Measurements from ENCODE around the gene COQ3. TPM values are rescaled to one million over a fixed set of nuclear protein-coding genes. Genes with fewer than 3 reads are reported as not detected.

The COQ3 gene, protein sequence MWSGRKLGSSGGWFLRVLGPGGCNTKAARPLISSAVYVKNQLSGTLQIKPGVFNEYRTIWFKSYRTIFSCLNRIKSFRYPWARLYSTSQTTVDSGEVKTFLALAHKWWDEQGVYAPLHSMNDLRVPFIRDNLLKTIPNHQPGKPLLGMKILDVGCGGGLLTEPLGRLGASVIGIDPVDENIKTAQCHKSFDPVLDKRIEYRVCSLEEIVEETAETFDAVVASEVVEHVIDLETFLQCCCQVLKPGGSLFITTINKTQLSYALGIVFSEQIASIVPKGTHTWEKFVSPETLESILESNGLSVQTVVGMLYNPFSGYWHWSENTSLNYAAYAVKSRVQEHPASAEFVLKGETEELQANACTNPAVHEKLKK
- total RNA-seq, result 3.3 and 11.3 TPM in 2 replicates

GRCh38 chr6:99393698-99394531 lies at the start of gene COQ3:
Gene COQ3 (minus strand): TSS chr6:99394195. CDS start chr6:99394179, 16 bp downstream.

DNA sequence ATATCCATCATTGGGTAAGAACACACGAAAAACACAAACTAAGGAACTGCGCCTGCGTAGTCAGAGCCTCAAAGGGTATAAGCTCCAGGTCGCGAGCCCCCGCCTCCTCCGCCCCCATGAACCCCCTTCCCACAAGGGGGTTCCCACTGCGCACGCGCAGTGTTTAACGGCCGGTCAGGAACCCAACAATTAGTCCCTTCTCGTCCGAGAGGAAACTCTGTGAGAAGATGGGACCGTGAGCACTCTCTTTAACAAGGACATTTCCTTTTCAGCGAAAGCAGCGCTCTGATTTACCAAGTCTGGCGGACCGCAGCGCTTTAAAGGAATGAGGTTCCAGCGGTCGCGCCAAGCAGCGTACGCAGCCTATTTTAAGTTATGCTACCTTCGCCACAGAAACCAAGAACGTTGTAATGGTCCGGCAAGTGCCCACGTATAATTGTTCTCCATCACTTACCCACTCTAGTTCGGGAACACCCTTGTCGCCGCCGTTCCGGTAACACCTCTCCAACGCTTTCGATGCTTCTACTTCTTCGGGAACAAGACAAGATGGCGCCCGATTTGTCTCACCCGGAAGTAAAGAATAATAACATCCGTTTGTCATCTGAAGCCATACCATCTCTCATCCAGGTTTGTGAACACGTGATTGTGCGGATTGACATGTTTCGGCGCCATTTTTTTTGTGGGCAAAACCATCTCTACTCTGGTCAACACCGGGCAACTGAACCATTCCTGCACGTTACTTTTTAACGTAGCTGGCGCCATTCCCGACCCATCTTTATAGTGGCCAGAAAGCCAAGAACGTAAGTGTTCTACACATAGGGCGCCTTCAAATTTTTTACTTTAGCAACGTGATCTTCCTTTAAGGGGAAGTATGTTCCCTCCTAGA lies 31.0 kb upstream of the COQ3 start, which contains the start of gene PNISR:
TSS of gene PNISR (minus strand) at position 548 of the 886 bp plus-strand sequence. CDS start 10,649 bp downstream, outside the sequence.

GRCh38 chr6:99349171-99350141 lies 44.5 kb downstream of the COQ3 start, which contains the start of gene FAXC:
Gene FAXC (minus strand): TSS chr6:99349674. CDS start chr6:99349372, 302 bp downstream.

Other genes starting within 250 kb of the COQ3 start
- 0.66 and 1.3 TPM in 2 replicates for gene FAXC, start 44.5 kb downstream of the COQ3 start, total RNA-seq
- 64.5 and 100 TPM in 2 replicates for gene PNISR, start 31.1 kb upstream of the COQ3 start, total RNA-seq
- gene USP45, start 121.2 kb upstream of the COQ3 start, total RNA-seq, result 19.2 and 25.6 TPM in 2 replicates
- gene CCNC, start 174.5 kb upstream of the COQ3 start, total RNA-seq, result 73.3 and 121 TPM in 2 replicates
- not detected in 2 replicates for gene PRDM13, start 212.6 kb upstream of the COQ3 start, total RNA-seq

All from smooth muscle cell of trachea (primary cell).